GM18951 (cell line): Measurements from ENCODE around the gene GOLIM4.

ENCODE experiments used
- POLR2A ChIP-seq: IDR thresholded peaks from 4 replicates; pipeline ENCODE4 v1.6.1; 2011; ENCODE audit warnings: mild to moderate bottlenecking; ENCODE audit not compliant: insufficient read length, insufficient read depth; ENCODE audit errors: extremely low read depth
- in situ Hi-C: fragments of 300-500 bp; cut with MboI; formaldehyde crosslinking; loops from one replicate; pipeline ENCODE4 v1.12.0; 2022; ENCODE audit warnings: low sequenced_read_pairs, mixed read lengths, inconsistent platforms; ENCODE audit not compliant: unreplicated experiment

GOLIM4 gene

DNA sequence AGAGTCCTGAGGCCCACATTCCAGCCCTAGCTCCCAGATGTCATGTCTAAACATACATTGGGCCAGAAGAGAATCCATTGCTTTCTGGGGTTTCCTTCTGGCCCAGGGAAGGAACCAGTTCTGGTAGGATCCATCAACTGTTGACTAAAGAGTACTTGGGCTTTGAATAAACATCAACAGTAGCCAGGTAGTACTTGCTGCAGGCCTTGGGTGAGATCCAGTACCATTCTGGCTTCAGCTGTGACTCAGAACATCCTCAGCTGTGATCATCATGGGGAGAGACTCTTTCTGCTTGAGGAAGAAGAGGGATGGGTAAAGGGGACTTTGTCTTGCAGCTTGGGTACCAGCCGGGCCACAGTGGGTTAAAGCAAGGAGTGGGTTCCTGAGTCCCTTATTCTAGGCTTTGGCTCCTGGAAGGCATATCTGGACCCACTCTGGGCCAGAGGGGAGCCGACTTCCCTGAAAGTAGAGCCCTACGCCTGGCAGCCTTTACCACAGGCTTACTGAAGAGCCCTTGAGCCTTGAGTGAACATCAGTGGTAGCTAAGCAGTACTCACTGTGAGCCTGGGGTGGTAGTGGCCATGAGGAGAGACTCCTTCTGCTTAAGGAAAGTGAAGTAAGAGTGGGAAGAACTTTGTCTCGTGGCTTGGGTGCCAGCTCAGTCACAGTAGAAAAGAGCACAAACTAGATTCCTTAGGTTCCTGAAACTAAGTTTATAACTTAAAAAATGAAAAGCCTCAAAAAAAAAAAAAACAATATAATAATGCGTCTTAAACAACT is 128.3 kb downstream of the GOLIM4 start:
- TF ChIP-seq POLR2A: no peak
- in situ Hi-C loops: no loop called here
